WTC11 (cell line): Measurements from ENCODE around the gene TBC1D17. TPM values are rescaled to one million over a fixed set of nuclear protein-coding genes. Genes with fewer than 3 reads are reported as not detected.

ENCODE experiments used
- ATAC-seq: fragments of 200-7000 bp; cut with Tn5 transposase; 2 replicates; pipeline ENCODE4 v1.10.0; 2021; ENCODE audit warnings: mild to moderate bottlenecking, moderate library complexity
- CTCF ChIA-PET: fragments of 300-600 bp; sonication (Branson Sonifier 250); formaldehyde crosslinking; loops from one replicate; lab custom pipeline; 2021; ENCODE audit warnings: antibody characterized with exemption; lab: Charles Lee
- POLR2A ChIA-PET: fragments of 350-600 bp; sonication (Branson Sonifier 250); formaldehyde crosslinking; loops from one replicate; lab custom pipeline; 2021; ENCODE audit warnings: antibody characterized with exemption; lab: Charles Lee
- DNase-seq: peaks from one replicate; pipeline ENCODE4 v3.0.0; 2021; ENCODE audit warnings: low spot score
- H3K27ac Mint-ChIP-seq: 2 replicates; pipeline ENCODE4 v1.8.0; 2021; ENCODE audit warnings: mixed read lengths
- H3K27me3 Mint-ChIP-seq: 2 replicates; pipeline ENCODE4 v1.8.0; 2021; ENCODE audit warnings: low read depth, mild to moderate bottlenecking, moderate library complexity, mixed read lengths
- H3K36me3 Mint-ChIP-seq: 2 replicates; pipeline ENCODE4 v1.8.0; 2021; ENCODE audit warnings: mixed read lengths
- H3K4me1 Mint-ChIP-seq: 2 replicates; pipeline ENCODE4 v1.8.0; 2022; ENCODE audit warnings: mixed read lengths
- H3K4me3 Mint-ChIP-seq: 2 replicates; pipeline ENCODE4 v1.8.0; 2021; ENCODE audit warnings: mild to moderate bottlenecking, moderate library complexity, mixed read lengths
- H3K9me3 Mint-ChIP-seq: 2 replicates; pipeline ENCODE4 v1.8.0; 2021; ENCODE audit warnings: mixed read lengths
- ARID4B ChIP-seq: sonication (generic); formaldehyde crosslinking; IDR thresholded peaks from 2 replicates; pipeline ENCODE4 v1.8.0; 2023; ENCODE audit warnings: missing genetic modification reagents, mild to moderate bottlenecking, borderline replicate concordance
- E2F4 ChIP-seq: sonication (generic); formaldehyde crosslinking; IDR thresholded peaks from 2 replicates; pipeline ENCODE4 v1.8.1; 2022; ENCODE audit warnings: low read depth, mild to moderate bottlenecking, moderate library complexity, missing genetic modification reagents, borderline replicate concordance
- E2F5 ChIP-seq: sonication (generic); formaldehyde crosslinking; IDR thresholded peaks from 2 replicates; pipeline ENCODE4 v1.8.1; 2022; ENCODE audit warnings: mild to moderate bottlenecking, moderate library complexity, missing genetic modification reagents
- ELF4 ChIP-seq: sonication (generic); formaldehyde crosslinking; IDR thresholded peaks from 2 replicates; pipeline ENCODE4 v1.8.1; 2022; ENCODE audit warnings: low read depth, mild to moderate bottlenecking, moderate library complexity, missing genetic modification reagents
- ESRRA ChIP-seq: sonication (generic); formaldehyde crosslinking; IDR thresholded peaks from 2 replicates; pipeline ENCODE4 v1.8.1; 2022; ENCODE audit warnings: mild to moderate bottlenecking, missing genetic modification reagents, borderline replicate concordance
- FOXK1 ChIP-seq: sonication (generic); formaldehyde crosslinking; IDR thresholded peaks from 2 replicates; pipeline ENCODE4 v1.8.0; 2022; ENCODE audit warnings: mild to moderate bottlenecking, moderate library complexity, missing genetic modification reagents
- GABPB1 ChIP-seq: sonication (generic); formaldehyde crosslinking; IDR thresholded peaks from 2 replicates; pipeline ENCODE4 v1.8.1; 2023; ENCODE audit warnings: mild to moderate bottlenecking, missing genetic modification reagents
- GRHL2 ChIP-seq: fragments of 250-450 bp; sonication (Bioruptor Pico); IDR thresholded peaks from 2 replicates; pipeline ENCODE4 v1.8.0; 2022; ENCODE audit warnings: mild to moderate bottlenecking, moderate library complexity; ENCODE audit not compliant: insufficient replicate concordance, severe bottlenecking
- HMGXB4 ChIP-seq: sonication (generic); formaldehyde crosslinking; IDR thresholded peaks from 2 replicates; pipeline ENCODE4 v1.8.1; 2023; ENCODE audit warnings: mild to moderate bottlenecking, moderate library complexity, missing genetic modification reagents
- IRF1 ChIP-seq: sonication (generic); formaldehyde crosslinking; IDR thresholded peaks from 2 replicates; pipeline ENCODE4 v1.8.0; 2023; ENCODE audit warnings: missing genetic modification reagents
- MYBL2 ChIP-seq: sonication (generic); formaldehyde crosslinking; IDR thresholded peaks from 2 replicates; pipeline ENCODE4 v1.8.1; 2023; ENCODE audit warnings: mild to moderate bottlenecking, moderate library complexity, missing genetic modification reagents
- NFE2L1 ChIP-seq: sonication (generic); formaldehyde crosslinking; IDR thresholded peaks from 2 replicates; pipeline ENCODE4 v1.8.1; 2023; ENCODE audit warnings: missing genetic modification reagents
- NR1H2 ChIP-seq: sonication (generic); formaldehyde crosslinking; IDR thresholded peaks from 2 replicates; pipeline ENCODE4 v1.9.0; 2021; ENCODE audit warnings: mild to moderate bottlenecking, moderate library complexity, missing genetic modification reagents
- NR3C1 ChIP-seq: sonication (generic); formaldehyde crosslinking; conservative IDR thresholded peaks from 2 replicates; pipeline ENCODE4 v1.8.1; 2023; ENCODE audit warnings: low read depth, mild to moderate bottlenecking, missing genetic modification reagents
- PRRX2 ChIP-seq: fragments of 250-450 bp; sonication (Bioruptor Pico); IDR thresholded peaks from 2 replicates; pipeline ENCODE4 v1.8.0; 2021; ENCODE audit warnings: mild to moderate bottlenecking
- RELA ChIP-seq: sonication (generic); formaldehyde crosslinking; IDR thresholded peaks from 2 replicates; pipeline ENCODE4 v1.8.1; 2022; ENCODE audit warnings: missing genetic modification reagents, mild to moderate bottlenecking, borderline replicate concordance
- SMAD4 ChIP-seq: sonication (generic); formaldehyde crosslinking; IDR thresholded peaks from 2 replicates; pipeline ENCODE4 v1.8.0; 2022; ENCODE audit warnings: mild to moderate bottlenecking, missing genetic modification reagents
- ZNF219 ChIP-seq: sonication (generic); formaldehyde crosslinking; IDR thresholded peaks from 2 replicates; pipeline ENCODE4 v1.8.0; 2023; ENCODE audit warnings: missing genetic modification reagents, mild to moderate bottlenecking, borderline replicate concordance
- ZNF232 ChIP-seq: sonication (generic); formaldehyde crosslinking; IDR thresholded peaks from 2 replicates; pipeline ENCODE4 v1.8.0; 2022; ENCODE audit warnings: mild to moderate bottlenecking, missing genetic modification reagents
- ZNF263 ChIP-seq: sonication (generic); formaldehyde crosslinking; IDR thresholded peaks from 2 replicates; pipeline ENCODE4 v1.8.1; 2022; ENCODE audit warnings: low read depth, mild to moderate bottlenecking, moderate library complexity, missing genetic modification reagents
- total RNA-seq: library from RNA; stranded (reverse); gene quantifications from 3 replicates; pipeline ENCODE4 v1.2.3, GENCODE V29; 2021

The TBC1D17 gene
- total RNA-seq, 1 experiment from 2014 or later, result 52.8 TPM

- TF ChIP-seq PRRX2 (CRISPR knock-in tag) (no peak), ESRRA (no peak)
- ATAC-seq, result no peak
- H3K27me3 Mint-ChIP-seq, result peaks cover 4% of the 10 kb centered on the region; the same call in 1 of the 2 replicates
- peaks cover 31% of the 10 kb centered on the region for H3K36me3 Mint-ChIP-seq
- H3K4me3 Mint-ChIP-seq, result no peak overlapping the region
- H3K4me1 Mint-ChIP-seq, result peaks cover 40% of the 10 kb centered on the region
- CTCF ChIA-PET, result no interaction called here
- no peaks in the 10 kb centered on the region for H3K9me3 Mint-ChIP-seq
- POLR2A ChIA-PET, result no interaction called here
- no peak for DNase-seq
- no peak overlapping the region for H3K27ac Mint-ChIP-seq
Observed at GRCh38 chr19:49926515-49926914, 49.0 kb downstream of the TBC1D17 start.

- peaks cover 4% of the 10 kb centered on the region; the same call in 1 of the 2 replicates for H3K27me3 Mint-ChIP-seq
- H3K27ac Mint-ChIP-seq, result peak overlapping the region; percentile 19; the same call in 1 of the 2 replicates
- ChIA-PET POLR2A (interaction anchor here (0.7 kb wide), 2 partner anchors 339 to 545 kb away, joined by 3 to 5 read pairs; no protein-coding TSS in a partner anchor), CTCF (interaction anchor here (1.0 to 1.5 kb wide), 2 partner anchors 10 to 12 kb away, joined by 3 to 7 read pairs; no protein-coding TSS in a partner anchor)
- H3K4me3 Mint-ChIP-seq, result peak overlapping the region; percentile 99
- H3K36me3 Mint-ChIP-seq, result peaks cover 29% of the 10 kb centered on the region
- H3K9me3 Mint-ChIP-seq, result no peaks in the 10 kb centered on the region
- ATAC-seq, result no peak
- no peak for TF ChIP-seq SMAD4 (CRISPR knock-in tag)
- TF ChIP-seq MYBL2, result no peak
- DNase-seq, result no peak
- peaks cover 31% of the 10 kb centered on the region for H3K4me1 Mint-ChIP-seq
Observed at GRCh38 chr19:49927526-49928264, 50.2 kb downstream of the TBC1D17 start.

- H3K27ac Mint-ChIP-seq, result peak within 1 kb of the TSS; percentile 99
- ChIA-PET CTCF (interaction anchor here (0.6 to 1.8 kb wide), 8 partner anchors 9 to 404 kb away, joined by 3 to 11 read pairs (median 7); no protein-coding TSS in a partner anchor), POLR2A (interaction anchor here (0.6 to 2.2 kb wide), 11 partner anchors 10 to 404 kb away, joined by 3 to 11 read pairs (median 4); partner anchors contain the start of genes AKT1S1 and TBC1D17)
- peaks cover 4% of the 10 kb centered on the region; the same call in 1 of the 2 replicates for H3K27me3 Mint-ChIP-seq
- H3K9me3 Mint-ChIP-seq, result no peaks in the 10 kb centered on the region
- peaks cover 25% of the 10 kb centered on the region for H3K4me1 Mint-ChIP-seq
- DNase-seq (peak; percentile 88), ATAC-seq (peak; percentile 24)
- H3K4me3 Mint-ChIP-seq, result peak within 1 kb of the TSS; percentile 99
- peaks cover 24% of the 10 kb centered on the region for H3K36me3 Mint-ChIP-seq
- peak; percentile 36; the same call in 1 of the 2 replicates for TF ChIP-seq ZNF263 (CRISPR knock-in tag)
- no peak for TF ChIP-seq GRHL2
- TF ChIP-seq ZNF219 (CRISPR knock-in tag), result no peak
- peak; percentile 77; the same call in 1 of the 2 replicates for TF ChIP-seq HMGXB4 (CRISPR knock-in tag)
- TF ChIP-seq NFE2L1 (CRISPR knock-in tag), result peak; percentile 80
- no peak; the same call in 1 of the 2 replicates for TF ChIP-seq RELA (CRISPR knock-in tag)
- peak; percentile 57; the same call in 1 of the 2 replicates for TF ChIP-seq GABPB1
- no peak for TF ChIP-seq PRRX2 (CRISPR knock-in tag)
- no peak for TF ChIP-seq NR3C1 (CRISPR knock-in tag)
- peak; percentile 31; the same call in 1 of the 2 replicates for TF ChIP-seq SMAD4 (CRISPR knock-in tag)
- TF ChIP-seq ELF4 (CRISPR knock-in tag), result 0 out of 2 replicates have a peak, but pooled peaks have one; percentile 78
- peak; percentile 86 for TF ChIP-seq E2F4
- TF ChIP-seq ZNF232, result 0 out of 2 replicates have a peak, but pooled peaks have one; percentile 15
- TF ChIP-seq ARID4B (CRISPR knock-in tag), result 0 out of 2 replicates have a peak, but pooled peaks have one; percentile 41
- peak; percentile 77 for TF ChIP-seq FOXK1 (CRISPR knock-in tag)
- TF ChIP-seq E2F5 (CRISPR knock-in tag), result peak; percentile 95
- no peak; the same call in 1 of the 2 replicates for TF ChIP-seq NR1H2 (CRISPR knock-in tag)
- TF ChIP-seq IRF1 (CRISPR knock-in tag), result peak; percentile 82; the same call in 1 of the 2 replicates
Observed at GRCh38 chr19:49929121-49929610, 51.7 kb downstream of the TBC1D17 start, which contains the start of the genes ATF5 and NUP62. TSS of gene ATF5 (plus strand) at chr19:49929205. CDS start at chr19:49930851, 1,646 bp downstream. TSS of gene NUP62 (minus strand) at chr19:49929504. CDS start at chr19:49909807, 19,697 bp downstream.
